Parathyroid adenoma (tissue), 2 donors: ENCODE measurements around the gene TLE6.
"Not testable (repeated sequence)": the region's sequence is repeated elsewhere in the genome, so short reads cannot be mapped to it uniquely, and the experiment has no call there.

Source experiments
- H2AFZ ChIP-seq: fragments of 300-600 bp; sonication (generic); one replicate; pipeline ENCODE4 v1.7.0; 2017; ENCODE audit warnings: antibody characterized with exemption, mild to moderate bottlenecking
- H3K27ac ChIP-seq: fragments of 300-600 bp; sonication (generic); one replicate; pipeline ENCODE4 v1.7.0; 2017
- H3K27me3 ChIP-seq: fragments of 300-600 bp; sonication (generic); one replicate; pipeline ENCODE4 v1.7.0; 2017; ENCODE audit warnings: low read length; ENCODE audit not compliant: control insufficient read depth, insufficient read depth
- H3K36me3 ChIP-seq: fragments of 300-600 bp; sonication (generic); one replicate; pipeline ENCODE4 v1.7.0; 2017; ENCODE audit warnings: low read length; ENCODE audit not compliant: control insufficient read depth, insufficient read depth
- H3K4me1 ChIP-seq: fragments of 300-600 bp; sonication (generic); one replicate; pipeline ENCODE4 v1.7.0; 2017; ENCODE audit warnings: control low read depth
- H3K4me2 ChIP-seq: fragments of 300-600 bp; sonication (generic); one replicate; pipeline ENCODE4 v1.7.0; 2017; ENCODE audit warnings: low read length
- H3K4me3 ChIP-seq: fragments of 300-600 bp; sonication (generic); one replicate; pipeline ENCODE4 v1.7.0; 2017; ENCODE audit warnings: low read depth, low read length
- H3K79me2 ChIP-seq: fragments of 300-600 bp; sonication (generic); one replicate; pipeline ENCODE4 v1.7.0; 2017; ENCODE audit warnings: control low read depth
- H3K9ac ChIP-seq: fragments of 300-600 bp; sonication (generic); one replicate; pipeline ENCODE4 v1.7.0; 2017; ENCODE audit warnings: mild to moderate bottlenecking
- H3K9me3 ChIP-seq: fragments of 300-600 bp; sonication (generic); one replicate; pipeline ENCODE4 v1.7.0; 2017; ENCODE audit warnings: low read length; ENCODE audit not compliant: control insufficient read depth
- CTCF ChIP-seq: fragments of 300-600 bp; sonication (generic); IDR thresholded peaks from one replicate; pipeline ENCODE4 v1.7.0; 2017; ENCODE audit warnings: antibody characterized with exemption, mild to moderate bottlenecking
- donor health status: primary hyperparathyroidism.

The TLE6 gene

GRCh38 chr19:2977001-2977745 is at the start of gene TLE6:
Gene TLE6, plus strand, starts transcription at chr19:2977564. Its CDS starts 670 bp downstream, at chr19:2978234.
- Histone ChIP-seq H3K9ac (no peak within 1 kb of the TSS), H3K4me2 (peak within 1 kb of the TSS; percentile 88), H3K4me1 (peaks cover 27% of the 10 kb centered on the region), H2AFZ (peak within 1 kb of the TSS; percentile 67), H3K27ac (peak within 1 kb of the TSS; percentile 56), H3K9me3 (no peaks in the 10 kb centered on the region), H3K36me3 (no peaks in the 10 kb centered on the region), H3K27me3 (no peaks in the 10 kb centered on the region), H3K4me3 (peak within 1 kb of the TSS; percentile 63), H3K79me2 (no peaks in the 10 kb centered on the region)
- TF ChIP-seq CTCF = no peak

- H3K27ac ChIP-seq = no peak overlapping the region
- no peak overlapping the region for H3K4me3 ChIP-seq
- H3K4me1 ChIP-seq = no peaks in the 10 kb centered on the region
- peaks cover 4% of the 10 kb centered on the region for H3K9me3 ChIP-seq
- no peak overlapping the region for H2AFZ ChIP-seq
- no peak overlapping the region for H3K9ac ChIP-seq
- no peak overlapping the region for H3K4me2 ChIP-seq
- TF ChIP-seq CTCF = no peak
- H3K27me3 ChIP-seq = no peaks in the 10 kb centered on the region
- H3K36me3 ChIP-seq = peaks cover 6% of the 10 kb centered on the region
- H3K79me2 ChIP-seq = no peaks in the 10 kb centered on the region
Measured at GRCh38 chr19:2933490-2933910, 43.9 kb upstream of the TLE6 start.

- H2AFZ ChIP-seq, H3K4me3 ChIP-seq, H3K36me3 ChIP-seq, H3K79me2 ChIP-seq, H3K27ac ChIP-seq, H3K9ac ChIP-seq, H3K9me3 ChIP-seq, H3K4me1 ChIP-seq, H3K27me3 ChIP-seq, H3K4me2 ChIP-seq: not testable (repeated sequence)
Measured at GRCh38 chr19:2935863-2936262, 41.5 kb upstream of the TLE6 start.

- Histone ChIP-seq H2AFZ (no peak overlapping the region), H3K27ac (no peak overlapping the region), H3K4me2 (no peak overlapping the region), H3K27me3 (no peaks in the 10 kb centered on the region), H3K9me3 (no peaks in the 10 kb centered on the region), H3K4me1 (no peaks in the 10 kb centered on the region), H3K79me2 (peaks cover 12% of the 10 kb centered on the region), H3K36me3 (no peaks in the 10 kb centered on the region), H3K9ac (no peak overlapping the region), H3K4me3 (no peak overlapping the region)
- no peak for TF ChIP-seq CTCF
Measured at GRCh38 chr19:2942928-2943640, 34.3 kb upstream of the TLE6 start.

DNA sequence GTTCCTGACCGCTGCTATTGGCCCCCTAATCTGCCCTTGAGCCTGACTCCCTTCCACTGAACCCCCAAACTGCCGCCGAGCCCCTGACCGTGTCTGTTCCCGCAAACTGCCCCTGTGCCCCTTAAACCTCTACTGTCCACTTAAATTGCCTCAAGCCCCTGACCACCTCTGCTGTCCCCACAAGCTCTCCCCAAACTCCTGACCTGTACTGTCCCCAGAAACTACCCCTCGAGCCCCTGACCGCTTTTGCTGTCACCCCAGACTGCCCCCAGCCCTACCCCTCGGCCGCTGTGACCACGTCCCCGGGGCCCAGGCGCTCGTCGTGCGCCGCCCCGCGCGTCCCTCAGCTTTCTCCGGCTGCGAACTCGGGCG is 33.0 kb upstream of the TLE6 start:
- H3K4me3 ChIP-seq = peak overlapping the region; percentile 82
- no peaks in the 10 kb centered on the region for H3K27me3 ChIP-seq
- peak overlapping the region; percentile 65 for H3K9ac ChIP-seq
- H2AFZ ChIP-seq = peak overlapping the region; percentile 99
- no peak for TF ChIP-seq CTCF
- H3K4me2 ChIP-seq = peak overlapping the region; percentile 84
- H3K4me1 ChIP-seq = peaks cover 3% of the 10 kb centered on the region
- peaks cover 12% of the 10 kb centered on the region for H3K79me2 ChIP-seq
- peak overlapping the region; percentile 90 for H3K27ac ChIP-seq
- H3K9me3 ChIP-seq = no peaks in the 10 kb centered on the region
- no peaks in the 10 kb centered on the region for H3K36me3 ChIP-seq
